OCI-LY3 (cell line): Measurements from ENCODE around the gene PRDM16.

Experiments used
- EZH2phosphoT487 ChIP-seq: fragments of 200-600 bp; shearing (Covaris generic); IDR thresholded peaks from 2 replicates; pipeline ENCODE4 v1.6.1; 2018; ENCODE audit warnings: antibody characterized with exemption, mixed run types, low read depth
- TF ChIP-seq, protein P1 (sequence below): fragments of 200-600, 300-600 bp; sonication (generic); IDR thresholded peaks from 2 replicates; pipeline ENCODE4 v1.5.1; 2014; ENCODE audit warnings: antibody characterized with exemption, low read length, low read depth

DNA sequence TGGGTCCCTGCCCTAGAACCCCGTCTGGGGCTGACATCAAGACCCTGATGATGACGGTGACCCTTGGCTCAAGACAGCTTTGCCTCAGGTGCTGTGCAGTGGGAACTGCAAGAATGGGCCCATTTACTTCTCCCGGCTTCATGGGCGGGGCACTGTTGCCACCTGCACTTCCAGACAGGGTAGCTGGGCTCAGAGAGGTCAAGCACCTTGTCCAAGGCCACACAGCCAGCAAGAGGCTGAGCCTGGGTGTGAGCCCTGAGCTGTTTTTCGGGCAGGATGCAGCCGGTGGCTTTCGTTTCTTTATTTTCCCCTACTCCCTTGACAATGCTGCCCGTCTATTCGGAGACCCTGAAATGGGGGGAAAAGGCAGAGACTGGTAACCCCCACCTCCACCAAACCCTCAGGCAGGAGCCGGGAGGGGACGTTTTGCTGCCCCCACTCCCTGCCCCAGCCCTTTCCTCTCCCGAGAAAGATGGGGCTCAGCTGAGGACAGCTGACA, 91.7 kb downstream of the PRDM16 start:
- TF ChIP-seq, protein P1, sequence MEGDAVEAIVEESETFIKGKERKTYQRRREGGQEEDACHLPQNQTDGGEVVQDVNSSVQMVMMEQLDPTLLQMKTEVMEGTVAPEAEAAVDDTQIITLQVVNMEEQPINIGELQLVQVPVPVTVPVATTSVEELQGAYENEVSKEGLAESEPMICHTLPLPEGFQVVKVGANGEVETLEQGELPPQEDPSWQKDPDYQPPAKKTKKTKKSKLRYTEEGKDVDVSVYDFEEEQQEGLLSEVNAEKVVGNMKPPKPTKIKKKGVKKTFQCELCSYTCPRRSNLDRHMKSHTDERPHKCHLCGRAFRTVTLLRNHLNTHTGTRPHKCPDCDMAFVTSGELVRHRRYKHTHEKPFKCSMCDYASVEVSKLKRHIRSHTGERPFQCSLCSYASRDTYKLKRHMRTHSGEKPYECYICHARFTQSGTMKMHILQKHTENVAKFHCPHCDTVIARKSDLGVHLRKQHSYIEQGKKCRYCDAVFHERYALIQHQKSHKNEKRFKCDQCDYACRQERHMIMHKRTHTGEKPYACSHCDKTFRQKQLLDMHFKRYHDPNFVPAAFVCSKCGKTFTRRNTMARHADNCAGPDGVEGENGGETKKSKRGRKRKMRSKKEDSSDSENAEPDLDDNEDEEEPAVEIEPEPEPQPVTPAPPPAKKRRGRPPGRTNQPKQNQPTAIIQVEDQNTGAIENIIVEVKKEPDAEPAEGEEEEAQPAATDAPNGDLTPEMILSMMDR = no peak
- TF ChIP-seq EZH2phosphoT487 = no peak
